H54 (cell line): ENCODE data around the gene SEPHS2.
"Not testable (repeated sequence)": the region's sequence is repeated elsewhere in the genome, so short reads cannot be mapped to it uniquely, and the experiment has no call there.

Experiments
- DNase-seq: peaks from one replicate; pipeline ENCODE4 v3.0.0; 2011; ENCODE audit warnings: low spot score, mixed read lengths; ENCODE audit not compliant: insufficient read length
- FAIRE-seq: peaks from 3 replicates; lab custom pipeline; 2011; peaks lifted over from hg19 to GRCh38; lab: Jason Lieb, UNC
- POLR2A ChIP-seq: IDR thresholded peaks from 2 replicates; pipeline ENCODE4 v1.6.1; 2011; ENCODE audit warnings: low read depth, mild to moderate bottlenecking, low read length

SEPHS2 gene

GRCh38 chr16:30476991-30477390 lies 31.3 kb upstream of the SEPHS2 start:
- TF ChIP-seq POLR2A, result no peak
- no peak for DNase-seq
- FAIRE-seq, result no peak

GRCh38 chr16:30474684-30475083 lies 29.0 kb upstream of the SEPHS2 start:
- TF ChIP-seq POLR2A, result no peak
- FAIRE-seq, result no peak
- DNase-seq, result no peak

- FAIRE-seq (no peak), DNase-seq (no peak)
- TF ChIP-seq POLR2A, result no peak
Observed at GRCh38 chr16:30474074-30474452, 28.4 kb upstream of the SEPHS2 start.

- no peak for FAIRE-seq
- no peak for DNase-seq
Observed at GRCh38 chr16:30473231-30474073, 27.8 kb upstream of the SEPHS2 start.

GRCh38 chr16:30472328-30472942 lies 26.8 kb upstream of the SEPHS2 start, which contains the start of gene ITGAL:
TSS of gene ITGAL (plus strand) at chr16:30472742. CDS start at chr16:30472838, 96 bp downstream.
- no peak for DNase-seq
- no peak for FAIRE-seq
- no peak for TF ChIP-seq POLR2A

More at GRCh38 chr16:30473231-30474073, 27.8 kb upstream of the SEPHS2 start:
- no peak for TF ChIP-seq POLR2A

- DNase-seq (no peak), FAIRE-seq (no peak)
- no peak for TF ChIP-seq POLR2A
Observed at GRCh38 chr16:30470632-30470995, 24.9 kb upstream of the SEPHS2 start.

GRCh38 chr16:30470170-30470512 lies 24.5 kb upstream of the SEPHS2 start:
- FAIRE-seq (no peak), DNase-seq (no peak)
- no peak for TF ChIP-seq POLR2A

GRCh38 chr16:30464078-30464477 lies 18.4 kb upstream of the SEPHS2 start:
- TF ChIP-seq POLR2A, result no peak
- FAIRE-seq, result no peak
- no peak for DNase-seq

GRCh38 chr16:30461426-30461825 lies 15.8 kb upstream of the SEPHS2 start:
- DNase-seq, FAIRE-seq: not testable (repeated sequence)

- no peak for TF ChIP-seq POLR2A
- no peak for DNase-seq
- FAIRE-seq, result no peak
Observed at GRCh38 chr16:30459456-30459855, 13.8 kb upstream of the SEPHS2 start.

GRCh38 chr16:30458561-30459394 lies 13.1 kb upstream of the SEPHS2 start:
- no peak for TF ChIP-seq POLR2A
- FAIRE-seq, result no peak
- no peak for DNase-seq

- DNase-seq (no peak), FAIRE-seq (no peak)
- no peak for TF ChIP-seq POLR2A
Observed at GRCh38 chr16:30457743-30458560, 12.3 kb upstream of the SEPHS2 start.

GRCh38 chr16:30457256-30457655 lies 11.6 kb upstream of the SEPHS2 start:
- DNase-seq (no peak), FAIRE-seq (no peak)
- no peak for TF ChIP-seq POLR2A
